Measurements from ENCODE around the gene MYRIP.

The MYRIP gene

DNA sequence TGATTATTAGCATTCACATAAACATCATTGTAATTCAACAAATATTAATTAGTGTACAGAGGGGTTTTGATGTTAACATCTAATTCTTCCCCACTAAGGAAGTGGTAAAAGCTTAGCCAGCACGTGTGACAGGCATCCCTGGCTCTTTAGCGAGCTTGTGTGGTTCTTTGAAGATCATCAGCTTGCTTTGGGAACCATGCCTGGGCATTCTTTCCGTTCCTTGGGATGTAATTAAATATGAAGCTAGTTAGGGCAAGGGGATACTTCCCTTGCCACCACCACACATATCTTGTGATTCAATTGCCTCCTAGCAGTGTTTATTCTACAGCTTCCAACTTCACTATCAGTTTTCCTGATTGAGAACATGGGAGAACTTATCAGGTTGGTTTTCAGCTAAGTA is 246.5 kb downstream of the MYRIP start:
- no peak for DNase-seq (ENCODE audit: low read depth)
- H3K4me3 ChIP-seq (ENCODE audit: low read depth, low read length): no peak overlapping the region
- no peak for TF ChIP-seq POLR2A (IDR thresholded peaks at IDR 0.05; ENCODE audit: extremely low read depth, insufficient read length)
- no peak for TF ChIP-seq MYC (IDR thresholded peaks at IDR 0.05; ENCODE audit: low read depth, low read length)
- TF ChIP-seq, protein P1, sequence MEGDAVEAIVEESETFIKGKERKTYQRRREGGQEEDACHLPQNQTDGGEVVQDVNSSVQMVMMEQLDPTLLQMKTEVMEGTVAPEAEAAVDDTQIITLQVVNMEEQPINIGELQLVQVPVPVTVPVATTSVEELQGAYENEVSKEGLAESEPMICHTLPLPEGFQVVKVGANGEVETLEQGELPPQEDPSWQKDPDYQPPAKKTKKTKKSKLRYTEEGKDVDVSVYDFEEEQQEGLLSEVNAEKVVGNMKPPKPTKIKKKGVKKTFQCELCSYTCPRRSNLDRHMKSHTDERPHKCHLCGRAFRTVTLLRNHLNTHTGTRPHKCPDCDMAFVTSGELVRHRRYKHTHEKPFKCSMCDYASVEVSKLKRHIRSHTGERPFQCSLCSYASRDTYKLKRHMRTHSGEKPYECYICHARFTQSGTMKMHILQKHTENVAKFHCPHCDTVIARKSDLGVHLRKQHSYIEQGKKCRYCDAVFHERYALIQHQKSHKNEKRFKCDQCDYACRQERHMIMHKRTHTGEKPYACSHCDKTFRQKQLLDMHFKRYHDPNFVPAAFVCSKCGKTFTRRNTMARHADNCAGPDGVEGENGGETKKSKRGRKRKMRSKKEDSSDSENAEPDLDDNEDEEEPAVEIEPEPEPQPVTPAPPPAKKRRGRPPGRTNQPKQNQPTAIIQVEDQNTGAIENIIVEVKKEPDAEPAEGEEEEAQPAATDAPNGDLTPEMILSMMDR (IDR thresholded peaks at IDR 0.05; ENCODE audit: low read depth, low read length): no peak
- TF ChIP-seq MAX (IDR thresholded peaks at IDR 0.05; ENCODE audit: low read depth, low read length): no peak

GRCh38 chr3:40057077-40057476 is 247.7 kb downstream of the MYRIP start:
- DNase-seq (ENCODE audit: low read depth): no peak
- no peak overlapping the region for H3K4me3 ChIP-seq (ENCODE audit: low read depth, low read length)
- TF ChIP-seq POLR2A (IDR thresholded peaks at IDR 0.05; ENCODE audit: extremely low read depth, insufficient read length): no peak
- TF ChIP-seq, protein P1 (IDR thresholded peaks at IDR 0.05; ENCODE audit: low read depth, low read length): no peak
- no peak for TF ChIP-seq MYC (IDR thresholded peaks at IDR 0.05; ENCODE audit: low read depth, low read length)
- TF ChIP-seq MAX (IDR thresholded peaks at IDR 0.05; ENCODE audit: low read depth, low read length): no peak

DNA sequence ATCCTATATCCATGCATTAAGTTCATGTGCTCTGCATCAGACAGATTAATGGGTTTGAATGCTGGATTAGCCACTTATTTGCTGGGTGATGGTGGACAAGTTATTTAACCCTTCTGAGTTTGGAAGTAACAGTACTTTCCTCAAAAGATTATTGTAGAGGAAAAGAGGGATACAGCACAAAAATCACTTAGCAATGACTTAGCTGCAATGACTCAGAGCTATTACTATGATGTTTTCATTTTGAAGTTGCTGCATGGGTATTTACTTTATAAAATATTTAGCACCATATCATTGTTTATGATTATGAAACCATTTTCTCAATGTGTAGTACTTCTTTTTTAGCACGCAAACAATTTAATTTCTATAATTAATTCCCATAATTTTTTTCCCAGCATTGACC is 248.4 kb downstream of the MYRIP start:
- H3K4me3 ChIP-seq (ENCODE audit: low read depth, low read length): no peak overlapping the region
- no peak for DNase-seq (ENCODE audit: low read depth)
- TF ChIP-seq MYC (IDR thresholded peaks at IDR 0.05; ENCODE audit: low read depth, low read length): no peak
- no peak for TF ChIP-seq POLR2A (IDR thresholded peaks at IDR 0.05; ENCODE audit: extremely low read depth, insufficient read length)
- no peak for TF ChIP-seq MAX (IDR thresholded peaks at IDR 0.05; ENCODE audit: low read depth, low read length)
- TF ChIP-seq, protein P1 (IDR thresholded peaks at IDR 0.05; ENCODE audit: low read depth, low read length): no peak

DNA sequence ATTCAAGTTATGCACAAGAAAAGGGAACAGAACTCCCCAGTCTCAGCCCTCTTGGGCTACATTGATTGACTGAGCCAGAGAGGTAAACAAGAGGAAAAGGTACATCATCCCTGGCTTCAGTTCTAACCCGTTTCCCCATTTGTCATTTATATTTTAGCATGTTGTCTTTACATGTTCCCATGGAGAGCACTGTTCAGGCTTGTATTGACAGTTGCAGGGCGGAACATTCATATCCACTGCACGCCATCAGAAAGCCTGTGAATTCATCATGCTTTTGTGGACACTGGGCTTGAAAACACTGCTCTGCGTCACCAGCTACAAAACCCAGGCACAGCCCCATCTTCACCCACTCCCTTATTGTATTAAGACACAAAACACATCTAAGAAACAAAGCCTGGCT is 259.2 kb downstream of the MYRIP start:
- no peak overlapping the region for H3K4me3 ChIP-seq (ENCODE audit: low read depth, low read length)
- no peak for DNase-seq (ENCODE audit: low read depth)
- TF ChIP-seq POLR2A (IDR thresholded peaks at IDR 0.05; ENCODE audit: extremely low read depth, insufficient read length): no peak
- no peak for TF ChIP-seq MAX (IDR thresholded peaks at IDR 0.05; ENCODE audit: low read depth, low read length)
- no peak for TF ChIP-seq MYC (IDR thresholded peaks at IDR 0.05; ENCODE audit: low read depth, low read length)
- TF ChIP-seq, protein P1 (IDR thresholded peaks at IDR 0.05; ENCODE audit: low read depth, low read length): no peak

GRCh38 chr3:40070816-40071215 is 261.4 kb downstream of the MYRIP start:
- TF ChIP-seq MAX (IDR thresholded peaks at IDR 0.05; ENCODE audit: low read depth, low read length) (no peak), POLR2A (IDR thresholded peaks at IDR 0.05; ENCODE audit: extremely low read depth, insufficient read length) (no peak), MYC (IDR thresholded peaks at IDR 0.05; ENCODE audit: low read depth, low read length) (no peak)
- TF ChIP-seq, protein P1 (IDR thresholded peaks at IDR 0.05; ENCODE audit: low read depth, low read length): no peak
- no peak for DNase-seq (ENCODE audit: low read depth)
- H3K4me3 ChIP-seq (ENCODE audit: low read depth, low read length): no peak overlapping the region
